Measurements from ENCODE around the gene RNF180. TPM values are rescaled to one million over a fixed set of nuclear protein-coding genes. Genes with fewer than 3 reads are reported as not detected.
"Not testable (repeated sequence)": the region's sequence is repeated elsewhere in the genome, so short reads cannot be mapped to it uniquely, and the experiment has no call there.

The RNF180 gene
- total RNA-seq, 1 experiment from 2014 or later, result 0.79 TPM

- H3K27me3 ChIP-seq (replicated peaks), result no peaks in the 10 kb centered on the region
- no peaks in the 10 kb centered on the region for H3K36me3 ChIP-seq
- H3K27ac ChIP-seq, result no peak overlapping the region
- no peaks in the 10 kb centered on the region for H3K9me3 ChIP-seq (replicated peaks)
- no peaks in the 10 kb centered on the region for H3K4me1 ChIP-seq (replicated peaks)
- DNase-seq (ENCODE audit: low read depth in 1 of 2, low spot score in 2 of 2), result no peak
- no peak overlapping the region for H3K4me3 ChIP-seq
Measured at GRCh38 chr5:64269164-64269563, 103.5 kb downstream of the RNF180 start.

- H3K36me3 ChIP-seq, result no peaks in the 10 kb centered on the region
- H3K4me1 ChIP-seq (replicated peaks), result no peaks in the 10 kb centered on the region
- no peaks in the 10 kb centered on the region; the same call in 1 of the 2 replicates for H3K9me3 ChIP-seq (replicated peaks)
- no peak for DNase-seq (ENCODE audit: low read depth in 1 of 2, low spot score in 2 of 2)
- no peaks in the 10 kb centered on the region for H3K27me3 ChIP-seq (replicated peaks)
- H3K27ac ChIP-seq, result no peak overlapping the region
- H3K4me3 ChIP-seq, result no peak overlapping the region
Measured at GRCh38 chr5:64273276-64273675, 107.6 kb downstream of the RNF180 start.

GRCh38 chr5:64285188-64286130, 119.8 kb downstream of the RNF180 start:
- Histone ChIP-seq H3K27ac (no peak overlapping the region), H3K27me3 (replicated peaks) (no peaks in the 10 kb centered on the region), H3K4me1 (replicated peaks) (no peaks in the 10 kb centered on the region), H3K4me3 (no peak overlapping the region), H3K9me3 (replicated peaks) (peaks cover 6% of the 10 kb centered on the region; the same call in 1 of the 2 replicates), H3K36me3 (no peaks in the 10 kb centered on the region)
- no peak for DNase-seq (ENCODE audit: low read depth in 1 of 2, low spot score in 2 of 2)

- H3K36me3 ChIP-seq, result no peaks in the 10 kb centered on the region
- H3K4me3 ChIP-seq, result no peak overlapping the region
- H3K9me3 ChIP-seq (replicated peaks), result peaks cover 6% of the 10 kb centered on the region; the same call in 1 of the 2 replicates
- H3K4me1 ChIP-seq (replicated peaks), result no peaks in the 10 kb centered on the region
- no peaks in the 10 kb centered on the region for H3K27me3 ChIP-seq (replicated peaks)
- no peak for DNase-seq (ENCODE audit: low read depth in 1 of 2, low spot score in 2 of 2)
- H3K27ac ChIP-seq, result no peak overlapping the region
Measured at GRCh38 chr5:64286381-64286780, 120.7 kb downstream of the RNF180 start.

GRCh38 chr5:64288496-64288895, 122.9 kb downstream of the RNF180 start:
- not testable (repeated sequence) for H3K4me1 ChIP-seq (replicated peaks); H3K27me3 ChIP-seq (replicated peaks); H3K4me3 ChIP-seq; DNase-seq (ENCODE audit: low read depth in 1 of 2, low spot score in 2 of 2); H3K36me3 ChIP-seq; H3K9me3 ChIP-seq (replicated peaks); H3K27ac ChIP-seq

- Histone ChIP-seq H3K36me3 (no peaks in the 10 kb centered on the region), H3K4me1 (replicated peaks) (no peaks in the 10 kb centered on the region), H3K27ac (no peak overlapping the region), H3K9me3 (replicated peaks) (no peaks in the 10 kb centered on the region), H3K4me3 (no peak overlapping the region), H3K27me3 (replicated peaks) (no peaks in the 10 kb centered on the region)
- DNase-seq (ENCODE audit: low read depth in 1 of 2, low spot score in 2 of 2), result no peak
Measured at GRCh38 chr5:64292611-64293215, 127.1 kb downstream of the RNF180 start.

GRCh38 chr5:64295101-64295500, 129.5 kb downstream of the RNF180 start:
- Histone ChIP-seq H3K4me1 (replicated peaks) (no peaks in the 10 kb centered on the region), H3K27ac (no peak overlapping the region), H3K27me3 (replicated peaks) (no peaks in the 10 kb centered on the region), H3K9me3 (replicated peaks) (no peaks in the 10 kb centered on the region), H3K36me3 (no peaks in the 10 kb centered on the region), H3K4me3 (no peak overlapping the region)
- DNase-seq (ENCODE audit: low read depth in 1 of 2, low spot score in 2 of 2), result no peak

GRCh38 chr5:64298586-64298985, 132.9 kb downstream of the RNF180 start:
- DNase-seq (ENCODE audit: low read depth in 1 of 2, low spot score in 2 of 2), result no peak
- Histone ChIP-seq H3K27ac (no peak overlapping the region), H3K4me1 (replicated peaks) (no peaks in the 10 kb centered on the region), H3K27me3 (replicated peaks) (no peaks in the 10 kb centered on the region), H3K36me3 (no peaks in the 10 kb centered on the region), H3K9me3 (replicated peaks) (no peaks in the 10 kb centered on the region), H3K4me3 (no peak overlapping the region)

- DNase-seq (ENCODE audit: low read depth in 1 of 2, low spot score in 2 of 2), result no peak
Measured at GRCh38 chr5:64299805-64300204, 134.2 kb downstream of the RNF180 start.

GRCh38 chr5:64301566-64301965, 135.9 kb downstream of the RNF180 start:
- Histone ChIP-seq H3K9me3 (replicated peaks) (no peaks in the 10 kb centered on the region), H3K27me3 (replicated peaks) (no peaks in the 10 kb centered on the region), H3K36me3 (no peaks in the 10 kb centered on the region), H3K27ac (no peak overlapping the region), H3K4me3 (no peak overlapping the region), H3K4me1 (replicated peaks) (no peaks in the 10 kb centered on the region)
- no peak for DNase-seq (ENCODE audit: low read depth in 1 of 2, low spot score in 2 of 2)

More at GRCh38 chr5:64299805-64300204, 134.2 kb downstream of the RNF180 start:
- no peak overlapping the region for H3K27ac ChIP-seq
- H3K4me1 ChIP-seq (replicated peaks), result no peaks in the 10 kb centered on the region
- no peak overlapping the region for H3K4me3 ChIP-seq
- no peaks in the 10 kb centered on the region for H3K9me3 ChIP-seq (replicated peaks)
- H3K27me3 ChIP-seq (replicated peaks), result no peaks in the 10 kb centered on the region
- no peaks in the 10 kb centered on the region for H3K36me3 ChIP-seq

- no peaks in the 10 kb centered on the region for H3K36me3 ChIP-seq
- no peaks in the 10 kb centered on the region for H3K9me3 ChIP-seq (replicated peaks)
- no peaks in the 10 kb centered on the region for H3K4me1 ChIP-seq (replicated peaks)
- H3K4me3 ChIP-seq, result no peak overlapping the region
- H3K27me3 ChIP-seq (replicated peaks), result no peaks in the 10 kb centered on the region
- no peak overlapping the region for H3K27ac ChIP-seq
- DNase-seq (ENCODE audit: low read depth in 1 of 2, low spot score in 2 of 2), result no peak
Measured at GRCh38 chr5:64308135-64308534, 142.5 kb downstream of the RNF180 start.

GRCh38 chr5:64312491-64312890, 146.8 kb downstream of the RNF180 start:
- H3K36me3 ChIP-seq, result no peaks in the 10 kb centered on the region
- H3K4me1 ChIP-seq (replicated peaks), result no peaks in the 10 kb centered on the region
- H3K27ac ChIP-seq, result no peak overlapping the region
- H3K27me3 ChIP-seq (replicated peaks), result no peaks in the 10 kb centered on the region
- no peak overlapping the region for H3K4me3 ChIP-seq
- no peak for DNase-seq (ENCODE audit: low read depth in 1 of 2, low spot score in 2 of 2)
- no peaks in the 10 kb centered on the region for H3K9me3 ChIP-seq (replicated peaks)

- H3K27me3 ChIP-seq (replicated peaks), result no peaks in the 10 kb centered on the region
- no peaks in the 10 kb centered on the region for H3K4me1 ChIP-seq (replicated peaks)
- DNase-seq (ENCODE audit: low read depth in 1 of 2, low spot score in 2 of 2), result no peak
- H3K9me3 ChIP-seq (replicated peaks), result no peaks in the 10 kb centered on the region
- no peak overlapping the region for H3K27ac ChIP-seq
- no peak overlapping the region for H3K4me3 ChIP-seq
- no peaks in the 10 kb centered on the region for H3K36me3 ChIP-seq
Measured at GRCh38 chr5:64315778-64316177, 150.1 kb downstream of the RNF180 start.

GRCh38 chr5:64318175-64318574, 152.5 kb downstream of the RNF180 start:
- H3K9me3 ChIP-seq (replicated peaks), result no peaks in the 10 kb centered on the region
- DNase-seq (ENCODE audit: low read depth in 1 of 2, low spot score in 2 of 2), result no peak
- H3K4me3 ChIP-seq, result no peak overlapping the region
- no peaks in the 10 kb centered on the region for H3K27me3 ChIP-seq (replicated peaks)
- no peaks in the 10 kb centered on the region for H3K36me3 ChIP-seq
- no peaks in the 10 kb centered on the region for H3K4me1 ChIP-seq (replicated peaks)
- H3K27ac ChIP-seq, result no peak overlapping the region

Data from SJSA1 (cell line).